H9 (cell line): ENCODE data around the gene NOL11. TPM values are rescaled to one million over a fixed set of nuclear protein-coding genes. Genes with fewer than 3 reads are reported as not detected.
A peak's percentile ranks its signal among the peaks of the same experiment; 100 is the strongest.

Source experiments
- DNase-seq: peaks from one replicate; pipeline ENCODE4 v3.0.0-alpha.2; 2017
- H2AFZ ChIP-seq: one replicate; pipeline ENCODE4 v1.6.1; 2013; ENCODE audit warnings: mild to moderate bottlenecking, low read length, control low read depth, moderate library complexity
- H2AK5ac ChIP-seq: 2 replicates; pipeline ENCODE4 v1.6.1; 2013; ENCODE audit warnings: low read length, control low read depth, mixed read lengths; ENCODE audit not compliant: insufficient read length
- H2BK120ac ChIP-seq: one replicate; pipeline ENCODE4 v1.6.1; 2013; ENCODE audit warnings: low read depth, mild to moderate bottlenecking, low read length, control low read depth, inconsistent platforms; ENCODE audit not compliant: poor library complexity, severe bottlenecking
- H2BK12ac ChIP-seq: 2 replicates; pipeline ENCODE4 v1.6.1; 2013; ENCODE audit warnings: low read length, control low read depth, mixed read lengths, low read depth; ENCODE audit not compliant: insufficient read length
- H2BK15ac ChIP-seq: 2 replicates; pipeline ENCODE4 v1.6.1; 2013; ENCODE audit warnings: low read depth, low read length, control low read depth
- H2BK20ac ChIP-seq: one replicate; pipeline ENCODE4 v1.6.1; 2013; ENCODE audit warnings: low read depth, mild to moderate bottlenecking, low read length, control low read depth, inconsistent platforms; ENCODE audit not compliant: poor library complexity, severe bottlenecking
- H2BK5ac ChIP-seq: 2 replicates; pipeline ENCODE4 v1.6.1; 2013; ENCODE audit warnings: low read length, control low read depth, mixed read lengths; ENCODE audit not compliant: insufficient read length
- H3K14ac ChIP-seq: 2 replicates; pipeline ENCODE4 v1.6.1; 2013; ENCODE audit warnings: low read length, control low read depth; ENCODE audit not compliant: insufficient read depth
- H3K18ac ChIP-seq: 2 replicates; pipeline ENCODE4 v1.6.1; 2013; ENCODE audit warnings: low read depth, mild to moderate bottlenecking, mixed read lengths, low read length, control low read depth; ENCODE audit not compliant: insufficient read length
- H3K23ac ChIP-seq: 2 replicates; pipeline ENCODE4 v1.6.1; 2013; ENCODE audit warnings: low read length, control low read depth, mixed read lengths, low read depth; ENCODE audit not compliant: insufficient read length
- H3K23me2 ChIP-seq: 2 replicates; pipeline ENCODE4 v1.6.1; 2013; ENCODE audit warnings: low read depth, mild to moderate bottlenecking, mixed read lengths, low read length, control low read depth; ENCODE audit not compliant: insufficient read length, poor library complexity, severe bottlenecking
- H3K27ac ChIP-seq: 2 replicates; pipeline ENCODE4 v1.5.1; 2013; ENCODE audit warnings: low read length, control low read depth, mixed read lengths, low read depth; ENCODE audit not compliant: insufficient read length
- H3K27me3 ChIP-seq: 2 replicates; pipeline ENCODE4 v1.6.1; 2013; ENCODE audit warnings: low read length, control low read depth, inconsistent platforms; ENCODE audit not compliant: insufficient read depth
- H3K4ac ChIP-seq: 2 replicates; pipeline ENCODE4 v1.6.1; 2013; ENCODE audit warnings: low read depth, mild to moderate bottlenecking, control low read depth, inconsistent platforms, low read length, moderate library complexity
- H3K4me1 ChIP-seq: 2 replicates; pipeline ENCODE4 v1.6.1; 2013; ENCODE audit warnings: low read length, control low read depth, inconsistent platforms; ENCODE audit not compliant: insufficient read depth
- H3K4me2 ChIP-seq: 2 replicates; pipeline ENCODE4 v1.6.1; 2013; ENCODE audit warnings: low read length, control low read depth, mixed read lengths; ENCODE audit not compliant: insufficient read length, insufficient read depth
- H3K56ac ChIP-seq: 2 replicates; pipeline ENCODE4 v1.6.1; 2013; ENCODE audit warnings: low read depth, mild to moderate bottlenecking, mixed read lengths, low read length, control low read depth; ENCODE audit not compliant: insufficient read length
- H3K79me1 ChIP-seq: 2 replicates; pipeline ENCODE4 v1.6.1; 2013; ENCODE audit warnings: low read depth, mild to moderate bottlenecking, moderate library complexity, low read length, control low read depth, inconsistent platforms; ENCODE audit not compliant: insufficient read depth, poor library complexity, severe bottlenecking
- H3K79me2 ChIP-seq: 2 replicates; pipeline ENCODE4 v1.6.1; 2013; ENCODE audit warnings: low read length, control low read depth, inconsistent platforms; ENCODE audit not compliant: insufficient read depth
- H3K9ac ChIP-seq: 2 replicates; pipeline ENCODE4 v1.6.1; 2013; ENCODE audit warnings: low read length, control low read depth, mixed read lengths; ENCODE audit not compliant: insufficient read length; ENCODE audit errors: extremely low read depth
- H3K9me3 ChIP-seq: one replicate; pipeline ENCODE4 v1.6.1; 2013; ENCODE audit warnings: low read depth, low read length, inconsistent platforms; ENCODE audit not compliant: control insufficient read depth
- H3T11ph ChIP-seq: one replicate; pipeline ENCODE4 v1.6.1; 2013; ENCODE audit warnings: mild to moderate bottlenecking, low read length, control low read depth, inconsistent platforms
- H4K20me1 ChIP-seq: one replicate; pipeline ENCODE4 v1.6.1; 2013; ENCODE audit not compliant: control insufficient read depth, insufficient read length, insufficient read depth
- H4K5ac ChIP-seq: 2 replicates; pipeline ENCODE4 v1.6.1; 2013; ENCODE audit warnings: low read depth, mild to moderate bottlenecking, mixed read lengths, low read length, control low read depth; ENCODE audit not compliant: insufficient read length
- H4K8ac ChIP-seq: replicated peaks from 2 replicates; pipeline ENCODE4 v1.6.1; 2013; ENCODE audit warnings: low read length, control low read depth, mixed read lengths, low read depth; ENCODE audit not compliant: insufficient read length
- H4K91ac ChIP-seq: 2 replicates; pipeline ENCODE4 v1.6.1; 2013; ENCODE audit warnings: low read depth, mild to moderate bottlenecking, moderate library complexity, mixed read lengths, low read length, control low read depth; ENCODE audit not compliant: insufficient read length
- H3K27ac Mint-ChIP-seq, 3 experiments: 2 replicates in 2 of 3; 3 replicates in 1 of 3; pipeline ENCODE4 v1.8.0; 2020 to 2021; ENCODE audit warnings: mixed read lengths in 3 of 3, mild to moderate bottlenecking in 1 of 3, moderate library complexity in 1 of 3
- H3K27me3 Mint-ChIP-seq: 2 replicates; pipeline ENCODE4 v1.8.0; 2021; ENCODE audit warnings: low read depth, mild to moderate bottlenecking, moderate library complexity, mixed read lengths
- H3K36me3 Mint-ChIP-seq, 3 experiments: 2 replicates in 2 of 3; 3 replicates in 1 of 3; pipeline ENCODE4 v1.8.0; 2020 to 2021; ENCODE audit warnings: low read depth in 3 of 3, mixed read lengths in 3 of 3; ENCODE audit not compliant: insufficient read depth in 1 of 3
- H3K4me1 Mint-ChIP-seq, 2 experiments: 2 replicates each; pipeline ENCODE4 v1.8.0; 2020; ENCODE audit warnings: mixed read lengths in 2 of 2
- H3K4me3 Mint-ChIP-seq, 2 experiments: 2 replicates in 1 of 2; 3 replicates in 1 of 2; pipeline ENCODE4 v1.8.0; 2020 to 2021; ENCODE audit warnings: mild to moderate bottlenecking in 2 of 2, mixed read lengths in 2 of 2, moderate library complexity in 1 of 2
- H3K9me3 Mint-ChIP-seq, 2 experiments: 2 replicates in 1 of 2; 3 replicates in 1 of 2; pipeline ENCODE4 v1.8.0; 2020; ENCODE audit warnings: mild to moderate bottlenecking in 2 of 2, mixed read lengths in 2 of 2, moderate library complexity in 1 of 2
- CTCF ChIP-seq: fragments of 200-600 bp; sonication (generic); conservative IDR thresholded peaks from 3 replicates; pipeline ENCODE4 v1.8.0; 2021; ENCODE audit warnings: antibody characterized with exemption, mild to moderate bottlenecking
- WGBS: extraction: QIAGEN DNeasy Blood & Tissue Kit; methylation state at CpG from one replicate; pipeline ENCODE4 v1.1.7; 2013; ENCODE audit warnings: missing lambda C conversion rate, low lambda C conversion rate, mixed read lengths; ENCODE audit not compliant: insufficient read length; ENCODE audit errors: extremely low coverage; 5-methylcytosine and 5-hydroxymethylcytosine counted together
- total RNA-seq: library from RNA; stranded (reverse); gene quantifications from 2 replicates; pipeline ENCODE4 v1.2.1, GENCODE V29; 2021

The NOL11 gene
- total RNA-seq, 1 experiment from 2014 or later: 114 TPM

GRCh38 chr17:67671493-67671892, 46.2 kb upstream of the NOL11 start:
- H3K4me1 ChIP-seq: no peaks in the 10 kb centered on the region
- no peak overlapping the region for H2BK12ac ChIP-seq
- no peak for TF ChIP-seq CTCF
- H3K9me3 Mint-ChIP-seq: peaks cover 0 to 4% of the 10 kb centered on the region in 2 experiments; a peak in 1 of 5 replicates
- H3K27me3 ChIP-seq: no peaks in the 10 kb centered on the region
- no peak overlapping the region for H2BK120ac ChIP-seq
- H3K9ac ChIP-seq: no peak overlapping the region
- H3K27me3 Mint-ChIP-seq: no peaks in the 10 kb centered on the region
- no peaks in the 10 kb centered on the region for H3K4me1 Mint-ChIP-seq
- H3K9me3 ChIP-seq: no peaks in the 10 kb centered on the region
- no peaks in the 10 kb centered on the region for H3K79me2 ChIP-seq
- no CpG with 5 or more reads among the region's 3 CpGs for WGBS
- no peak for DNase-seq
- no peak overlapping the region for H3K4me3 Mint-ChIP-seq
- no peak overlapping the region for H2BK5ac ChIP-seq
- no peaks in the 10 kb centered on the region for H4K20me1 ChIP-seq
- H2BK20ac ChIP-seq: no peak overlapping the region
- H4K5ac ChIP-seq: no peak overlapping the region
- H2AK5ac ChIP-seq: no peak overlapping the region
- H3K36me3 Mint-ChIP-seq: peaks cover 2 to 19% (median 5%) of the 10 kb centered on the region in 3 experiments; a peak in 6 of 7 replicates
- H3K4ac ChIP-seq: no peak overlapping the region
- H3K4me2 ChIP-seq: no peak overlapping the region
- H3T11ph ChIP-seq: no peak overlapping the region
- H3K56ac ChIP-seq: no peak overlapping the region
- H3K23ac ChIP-seq: no peak overlapping the region
- H3K27ac ChIP-seq: no peak overlapping the region
- H3K18ac ChIP-seq: no peak overlapping the region
- no peak overlapping the region for H2BK15ac ChIP-seq
- no peak overlapping the region for H3K14ac ChIP-seq
- peak overlapping the region in 2 of 3 experiments; percentile 26 to 78; a peak in 2 of 7 replicates for H3K27ac Mint-ChIP-seq
- H3K23me2 ChIP-seq: no peaks in the 10 kb centered on the region
- H3K79me1 ChIP-seq: no peaks in the 10 kb centered on the region
- no peak overlapping the region for H4K8ac ChIP-seq
- H2AFZ ChIP-seq: no peak overlapping the region
- H4K91ac ChIP-seq: no peak overlapping the region
